ENCODE measurements around the gene SLC13A5.

DNA sequence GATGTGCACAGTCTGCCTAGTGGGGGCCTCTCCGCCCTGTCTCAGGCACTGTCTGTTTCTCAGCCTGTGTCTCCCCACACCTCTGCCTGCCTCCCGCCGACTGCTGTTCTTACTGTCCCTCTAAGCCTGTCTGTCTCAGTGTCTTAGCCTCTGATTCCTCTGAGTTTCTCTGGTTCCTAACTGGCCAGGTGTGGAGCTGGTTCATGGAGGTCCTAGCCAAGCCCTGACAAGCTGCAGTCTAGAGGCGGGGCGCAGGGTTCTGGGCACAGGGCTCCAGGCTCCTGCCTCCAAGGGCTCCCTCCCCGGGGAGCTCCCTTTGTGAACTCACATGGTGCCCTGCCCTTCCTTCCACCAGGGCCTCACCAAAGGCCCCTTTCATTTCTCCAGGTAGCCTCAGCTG, 42.2 kb downstream of the SLC13A5 start:
- TF ChIP-seq, protein P1, sequence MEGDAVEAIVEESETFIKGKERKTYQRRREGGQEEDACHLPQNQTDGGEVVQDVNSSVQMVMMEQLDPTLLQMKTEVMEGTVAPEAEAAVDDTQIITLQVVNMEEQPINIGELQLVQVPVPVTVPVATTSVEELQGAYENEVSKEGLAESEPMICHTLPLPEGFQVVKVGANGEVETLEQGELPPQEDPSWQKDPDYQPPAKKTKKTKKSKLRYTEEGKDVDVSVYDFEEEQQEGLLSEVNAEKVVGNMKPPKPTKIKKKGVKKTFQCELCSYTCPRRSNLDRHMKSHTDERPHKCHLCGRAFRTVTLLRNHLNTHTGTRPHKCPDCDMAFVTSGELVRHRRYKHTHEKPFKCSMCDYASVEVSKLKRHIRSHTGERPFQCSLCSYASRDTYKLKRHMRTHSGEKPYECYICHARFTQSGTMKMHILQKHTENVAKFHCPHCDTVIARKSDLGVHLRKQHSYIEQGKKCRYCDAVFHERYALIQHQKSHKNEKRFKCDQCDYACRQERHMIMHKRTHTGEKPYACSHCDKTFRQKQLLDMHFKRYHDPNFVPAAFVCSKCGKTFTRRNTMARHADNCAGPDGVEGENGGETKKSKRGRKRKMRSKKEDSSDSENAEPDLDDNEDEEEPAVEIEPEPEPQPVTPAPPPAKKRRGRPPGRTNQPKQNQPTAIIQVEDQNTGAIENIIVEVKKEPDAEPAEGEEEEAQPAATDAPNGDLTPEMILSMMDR (IDR thresholded peaks at IDR 0.05), result no peak
- TF ChIP-seq EZH2phosphoT487 (IDR thresholded peaks at IDR 0.05), result no peak
